Measurements from ENCODE around the gene FNDC3B.

DNA sequence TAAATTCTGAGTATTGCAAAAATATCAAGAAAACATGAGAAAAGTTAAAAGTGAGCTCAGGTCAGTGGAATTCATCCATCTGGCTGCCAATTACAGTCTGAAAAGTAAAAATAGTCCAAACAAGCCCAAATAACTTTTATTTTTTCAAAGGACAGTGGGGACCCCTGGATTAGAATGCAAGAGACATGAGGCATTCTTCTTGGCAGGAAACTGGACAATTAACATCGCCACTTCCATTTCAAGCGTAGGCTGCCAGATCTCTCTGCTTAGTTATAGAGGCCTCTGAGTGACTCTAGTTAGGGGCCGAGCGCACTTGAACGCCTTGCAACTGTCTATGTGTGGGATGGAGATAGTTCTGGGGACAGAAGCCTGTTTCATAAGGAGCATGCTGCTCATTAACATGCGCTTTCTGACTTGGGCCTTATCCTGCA, 219.7 kb downstream of the FNDC3B start:
- TF ChIP-seq, protein P1, sequence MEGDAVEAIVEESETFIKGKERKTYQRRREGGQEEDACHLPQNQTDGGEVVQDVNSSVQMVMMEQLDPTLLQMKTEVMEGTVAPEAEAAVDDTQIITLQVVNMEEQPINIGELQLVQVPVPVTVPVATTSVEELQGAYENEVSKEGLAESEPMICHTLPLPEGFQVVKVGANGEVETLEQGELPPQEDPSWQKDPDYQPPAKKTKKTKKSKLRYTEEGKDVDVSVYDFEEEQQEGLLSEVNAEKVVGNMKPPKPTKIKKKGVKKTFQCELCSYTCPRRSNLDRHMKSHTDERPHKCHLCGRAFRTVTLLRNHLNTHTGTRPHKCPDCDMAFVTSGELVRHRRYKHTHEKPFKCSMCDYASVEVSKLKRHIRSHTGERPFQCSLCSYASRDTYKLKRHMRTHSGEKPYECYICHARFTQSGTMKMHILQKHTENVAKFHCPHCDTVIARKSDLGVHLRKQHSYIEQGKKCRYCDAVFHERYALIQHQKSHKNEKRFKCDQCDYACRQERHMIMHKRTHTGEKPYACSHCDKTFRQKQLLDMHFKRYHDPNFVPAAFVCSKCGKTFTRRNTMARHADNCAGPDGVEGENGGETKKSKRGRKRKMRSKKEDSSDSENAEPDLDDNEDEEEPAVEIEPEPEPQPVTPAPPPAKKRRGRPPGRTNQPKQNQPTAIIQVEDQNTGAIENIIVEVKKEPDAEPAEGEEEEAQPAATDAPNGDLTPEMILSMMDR (IDR thresholded peaks at IDR 0.05) = no peak
- TF ChIP-seq EP300 (IDR thresholded peaks at IDR 0.05) = no peak
